H1 (cell line): ENCODE results near the gene LPP. TPM values are rescaled to one million over a fixed set of nuclear protein-coding genes. Genes with fewer than 3 reads are reported as not detected.

Experiments
- CTCF ChIA-PET: fragments of 300-600 bp; sonication (Branson Sonifier 250); formaldehyde crosslinking; loops from one replicate; lab custom pipeline; 2021; ENCODE audit not compliant: partially characterized antibody; lab: Charles Lee
- POLR2A ChIA-PET: fragments of 300-600 bp; sonication (Branson Sonifier 250); formaldehyde crosslinking; loops from one replicate; lab custom pipeline; 2021; ENCODE audit warnings: inconsistent platforms; ENCODE audit not compliant: partially characterized antibody; lab: Charles Lee
- DNase-seq, 2 experiments: peaks; one replicate each; pipeline versions ENCODE4 v3.0.0 to v3.0.0-alpha.2; 2010 to 2022; ENCODE audit warnings: low spot score in 2 of 2, low read depth in 1 of 2, mixed read lengths in 1 of 2
- FAIRE-seq: peaks from 2 replicates; lab custom pipeline; 2011; peaks lifted over from hg19 to GRCh38; lab: Jason Lieb, UNC
- H2AFZ ChIP-seq: 2 replicates; pipeline ENCODE4 v1.8.1; 2012; ENCODE audit warnings: low read length, inconsistent platforms
- H2AK5ac ChIP-seq: 2 replicates; pipeline ENCODE4 v1.6.1; 2013; ENCODE audit warnings: low read depth, low read length
- H2BK120ac ChIP-seq: replicated peaks from 2 replicates; pipeline ENCODE3; 2013; ENCODE audit warnings: low read depth, low read length, inconsistent platforms
- H2BK12ac ChIP-seq: 2 replicates; pipeline ENCODE4 v1.6.1; 2013; ENCODE audit warnings: low read depth, low read length
- H2BK15ac ChIP-seq: 2 replicates; pipeline ENCODE4 v1.6.1; 2013; ENCODE audit warnings: low read length
- H2BK20ac ChIP-seq: 2 replicates; pipeline ENCODE4 v1.6.1; 2013; ENCODE audit warnings: low read length
- H2BK5ac ChIP-seq: 2 replicates; pipeline ENCODE4 v1.6.1; 2013; ENCODE audit warnings: low read depth, low read length
- H3K14ac ChIP-seq: 2 replicates; pipeline ENCODE4 v1.6.1; 2013; ENCODE audit warnings: inconsistent platforms; ENCODE audit not compliant: insufficient read length
- H3K18ac ChIP-seq: 2 replicates; pipeline ENCODE4 v1.6.1; 2013; ENCODE audit warnings: low read length; ENCODE audit errors: extremely low read depth
- H3K23ac ChIP-seq: 2 replicates; pipeline ENCODE4 v1.6.1; 2013; ENCODE audit warnings: inconsistent platforms; ENCODE audit not compliant: insufficient read length
- H3K23me2 ChIP-seq: 2 replicates; pipeline ENCODE4 v1.6.1; 2013; ENCODE audit warnings: low read depth, low read length
- H3K27ac ChIP-seq: 2 replicates; pipeline ENCODE4 v1.6.1; 2011; ENCODE audit warnings: low read depth, low read length, inconsistent platforms
- H3K27me3 ChIP-seq, 4 experiments: replicated peaks in 1 of 4; 1 replicate in 1 of 4; 2 replicates in 3 of 4; pipeline versions ENCODE4 v1.6.1 to v1.8.1; 2011 to 2013; ENCODE audit warnings: low read length in 3 of 4, mild to moderate bottlenecking in 3 of 4, inconsistent platforms in 2 of 4, mixed read lengths in 2 of 4, moderate library complexity in 1 of 4; ENCODE audit not compliant: control insufficient read depth in 3 of 4, insufficient read depth in 3 of 4; ENCODE audit errors: extremely low read depth in 1 of 4
- H3K36me3 ChIP-seq, 4 experiments: 2 replicates each; pipeline versions ENCODE4 v1.6.1 to v1.8.1; 2011 to 2013; ENCODE audit warnings: mild to moderate bottlenecking in 4 of 4, low read length in 3 of 4, moderate library complexity in 2 of 4, control low read depth in 1 of 4, inconsistent platforms in 1 of 4; ENCODE audit not compliant: insufficient read depth in 4 of 4, control insufficient read depth in 2 of 4
- H3K4ac ChIP-seq: replicated peaks from 2 replicates; pipeline ENCODE3; 2013; ENCODE audit warnings: low read length, low read depth, mixed read lengths, inconsistent platforms; ENCODE audit not compliant: insufficient read length
- H3K4me1 ChIP-seq, 4 experiments: replicated peaks in 1 of 4; 1 replicate in 1 of 4; 2 replicates in 3 of 4; pipeline versions ENCODE4 v1.6.1 to v1.8.1; 2011 to 2013; ENCODE audit warnings: low read length in 3 of 4, inconsistent platforms in 2 of 4, mixed read lengths in 1 of 4; ENCODE audit not compliant: insufficient read depth in 4 of 4, control insufficient read depth in 3 of 4
- H3K4me2 ChIP-seq, 2 experiments: 2 replicates each; pipeline versions ENCODE4 v1.6.1 to v1.8.1; 2011 to 2013; ENCODE audit warnings: low read depth in 2 of 2, low read length in 2 of 2, control low read depth in 1 of 2, inconsistent platforms in 1 of 2, mild to moderate bottlenecking in 1 of 2; ENCODE audit not compliant: insufficient read depth in 1 of 2
- H3K4me3 ChIP-seq, 4 experiments: fragments of 200-600, 300-600 bp in 1 of 4; sonication (generic), shearing (Covaris generic), sonication (Bioruptor Twin) in 1 of 4; 2 replicates each; pipeline versions ENCODE4 v1.5.1 to v1.8.1; 2011 to 2016; ENCODE audit warnings: low read length in 4 of 4, low read depth in 3 of 4, control low read depth in 2 of 4, inconsistent platforms in 2 of 4, mild to moderate bottlenecking in 2 of 4, mixed read lengths in 1 of 4, moderate library complexity in 1 of 4; ENCODE audit not compliant: insufficient read depth in 2 of 4; ENCODE audit errors: extremely low read depth in 1 of 4
- H3K56ac ChIP-seq: replicated peaks from 2 replicates; pipeline ENCODE3; 2013; ENCODE audit warnings: low read depth, mild to moderate bottlenecking, mixed read lengths, low read length, inconsistent platforms; ENCODE audit not compliant: insufficient read length
- H3K79me1 ChIP-seq: 2 replicates; pipeline ENCODE4 v1.6.1; 2013; ENCODE audit warnings: low read depth, low read length, control low read depth
- H3K79me2 ChIP-seq, 2 experiments: 2 replicates each; pipeline versions ENCODE4 v1.6.1 to v1.8.1; 2012 to 2013; ENCODE audit warnings: low read length in 2 of 2, mild to moderate bottlenecking in 2 of 2, inconsistent platforms in 1 of 2; ENCODE audit not compliant: insufficient read depth in 2 of 2, control insufficient read depth in 1 of 2
- H3K9ac ChIP-seq, 4 experiments: replicated peaks in 1 of 4; 1 replicate in 1 of 4; 2 replicates in 3 of 4; pipeline versions ENCODE4 v1.6.1 to v1.8.1; 2011 to 2013; ENCODE audit warnings: low read depth in 3 of 4, low read length in 3 of 4, control low read depth in 2 of 4, mild to moderate bottlenecking in 2 of 4, moderate library complexity in 2 of 4, inconsistent platforms in 1 of 4; ENCODE audit errors: extremely low read depth in 1 of 4
- H3K9me3 ChIP-seq, 2 experiments: 2 replicates each; pipeline versions ENCODE4 v1.6.1 to v1.8.1; 2012 to 2013; ENCODE audit warnings: mild to moderate bottlenecking in 2 of 2, moderate library complexity in 2 of 2, control low read depth in 1 of 2, inconsistent platforms in 1 of 2, low read depth in 1 of 2, low read length in 1 of 2, mixed read lengths in 1 of 2; ENCODE audit not compliant: insufficient read depth in 2 of 2
- H4K20me1 ChIP-seq, 2 experiments: replicated peaks in 1 of 2; 2 replicates each; pipeline versions ENCODE3 to v1.8.1; 2011 to 2013; ENCODE audit warnings: inconsistent platforms in 2 of 2, low read length in 2 of 2, mild to moderate bottlenecking in 1 of 2; ENCODE audit not compliant: insufficient read depth in 2 of 2, control insufficient read depth in 1 of 2
- H4K5ac ChIP-seq: 2 replicates; pipeline ENCODE4 v1.6.1; 2013; ENCODE audit warnings: low read length, low read depth, mixed read lengths, inconsistent platforms; ENCODE audit not compliant: insufficient read length
- H4K8ac ChIP-seq: 2 replicates; pipeline ENCODE4 v1.8.0; 2013; ENCODE audit warnings: mild to moderate bottlenecking, moderate library complexity, low read length, inconsistent platforms; ENCODE audit not compliant: insufficient read depth; ENCODE audit errors: extremely low read depth
- H4K91ac ChIP-seq: replicated peaks from 2 replicates; pipeline ENCODE3; 2013; ENCODE audit warnings: low read length, mixed read lengths, inconsistent platforms; ENCODE audit not compliant: insufficient read length
- EZH2 ChIP-seq: fragments of 200-600 bp; sonication (generic); IDR thresholded peaks from 2 replicates; pipeline ENCODE4 v1.7.1; 2012; ENCODE audit warnings: low read depth, mild to moderate bottlenecking, moderate library complexity, low read length, inconsistent platforms; ENCODE audit not compliant: severe bottlenecking
- GTF2F1 ChIP-seq: IDR thresholded peaks from 2 replicates; pipeline ENCODE4 v1.6.1; 2012; ENCODE audit warnings: low read depth, low read length, improper control_type of control experiment, borderline replicate concordance
- JUN ChIP-seq: IDR thresholded peaks from 2 replicates; pipeline ENCODE4 v1.6.1; 2011; ENCODE audit warnings: low read depth, mild to moderate bottlenecking, improper control_type of control experiment, low read length
- JUND ChIP-seq: IDR thresholded peaks from 2 replicates; pipeline ENCODE4 v1.6.1; 2011; ENCODE audit warnings: mild to moderate bottlenecking, improper control_type of control experiment, low read length
- KDM4A ChIP-seq: IDR thresholded peaks from one replicate; pipeline ENCODE4 v1.7.1; 2012; ENCODE audit warnings: low read depth, mild to moderate bottlenecking, moderate library complexity, low read length, inconsistent platforms; ENCODE audit not compliant: severe bottlenecking
- KDM5A ChIP-seq: fragments of 200-600 bp; IDR thresholded peaks from 2 replicates; pipeline ENCODE4 v1.7.1; 2012; ENCODE audit warnings: mild to moderate bottlenecking, low read length, inconsistent platforms, mixed read lengths
- RBBP5 ChIP-seq: IDR thresholded peaks from 2 replicates; pipeline ENCODE4 v1.7.1; 2012; ENCODE audit warnings: low read depth, mild to moderate bottlenecking, inconsistent platforms, low read length, moderate library complexity, borderline replicate concordance
- RXRA ChIP-seq: IDR thresholded peaks from 2 replicates; pipeline ENCODE4 v1.6.1; 2011; ENCODE audit warnings: low read depth, mild to moderate bottlenecking, low read length, moderate library complexity; ENCODE audit not compliant: insufficient read depth
- SP4 ChIP-seq: IDR thresholded peaks from 2 replicates; pipeline ENCODE4 v1.6.1; 2012; ENCODE audit warnings: low read length, inconsistent platforms
- TAF7 ChIP-seq: optimal IDR thresholded peaks from 2 replicates; pipeline ENCODE3; 2011; ENCODE audit warnings: low read depth, mild to moderate bottlenecking, inconsistent platforms, low read length, moderate library complexity, borderline replicate concordance
- WGBS, 2 experiments: shearing (Covaris generic) in 1 of 2; methylation state at CpG; one replicate each; pipeline versions ENCODE4 v1.1.6 to v1.1.7; 2013 to 2015; ENCODE audit warnings: low lambda C conversion rate in 2 of 2, mixed read lengths in 2 of 2, inconsistent platforms in 1 of 2, low coverage in 1 of 2, missing lambda C conversion rate in 1 of 2; ENCODE audit not compliant: insufficient replicate concordance in 2 of 2, insufficient coverage in 1 of 2, insufficient read length in 1 of 2; ENCODE audit errors: extremely low coverage in 1 of 2, missing lambda C conversion rate in 1 of 2; 5-methylcytosine and 5-hydroxymethylcytosine counted together
- polyA plus RNA-seq, 7 experiments: library from polyadenylated mRNA; depleted of rRNA in 3 of 7; stranded (reverse) in 5 of 7; unstranded in 2 of 7; fragments of >200 nt in 5 of 7; fragments of 200-250 nt in 2 of 7; gene quantifications; 1 replicate in 5 of 7; 2 replicates in 1 of 7; 4 replicates in 1 of 7; pipeline versions ENCODE4 v1.2.1 to v1.2.3, GENCODE V29; 2011 to 2013; ENCODE audit warnings: missing spikeins in 2 of 7, mixed read lengths in 2 of 7
- total RNA-seq: library from RNA; stranded (reverse); fragmentation: NEBNext Ultra II Directional; extraction: Animal tissue kit (Norgen Biotek cat#: 25700); gene quantifications from 2 replicates; pipeline ENCODE4 v1.2.1, GENCODE V29; 2021
- TF ChIP-seq, protein P1 (sequence below), 3 experiments: IDR thresholded peaks; 1 replicate in 2 of 3; 2 replicates in 1 of 3; pipeline versions ENCODE4 v1.5.1 to v1.6.1; 2011; ENCODE audit warnings: low read length in 3 of 3, mild to moderate bottlenecking in 3 of 3, inconsistent platforms in 2 of 3, low read depth in 1 of 3, moderate library complexity in 1 of 3; ENCODE audit not compliant: insufficient read depth in 1 of 3; ENCODE audit errors: control extremely low read depth in 1 of 3
- TF ChIP-seq, protein P2 (sequence below): IDR thresholded peaks from 2 replicates; pipeline ENCODE4 v1.6.1; 2012; ENCODE audit warnings: inconsistent platforms

The LPP gene
- total and polyA plus RNA-seq, 2 of the 8 experiments (the other 6 are each of a cell fraction or from before 2014, with no cell fraction given), result 10.0 to 53.3 TPM

DNA sequence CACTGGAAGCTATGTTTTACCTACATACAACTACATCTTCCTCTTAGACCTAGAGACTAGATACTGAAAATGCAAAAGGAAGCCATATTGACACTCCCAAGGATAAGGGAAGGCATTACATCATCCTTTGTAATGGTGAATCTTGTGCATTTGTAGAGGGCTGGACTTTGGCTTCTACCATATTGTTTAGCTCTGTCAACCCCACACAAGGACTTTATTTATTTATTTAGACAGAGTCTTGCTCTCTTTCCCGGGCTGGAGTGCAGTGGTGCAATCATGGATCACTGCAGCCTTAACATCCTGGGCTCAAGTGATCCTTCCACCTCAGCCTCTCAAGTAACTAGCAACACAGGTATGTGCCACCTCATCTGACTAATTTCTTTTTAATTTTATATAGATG, 686.3 kb downstream of the LPP start:
- Histone ChIP-seq H2AFZ (no peak overlapping the region), H3K14ac (no peak overlapping the region), H3K36me3 (no peaks in the 10 kb centered on the region), H2BK20ac (no peak overlapping the region), H3K4ac (no peak overlapping the region), H3K27ac (no peak overlapping the region), H2BK12ac (no peak overlapping the region), H3K23ac (no peak overlapping the region), H2BK5ac (no peak overlapping the region), H4K20me1 (no peaks in the 10 kb centered on the region), H3K18ac (no peak overlapping the region), H3K4me3 (no peak overlapping the region), H3K4me1 (no peaks in the 10 kb centered on the region), H3K79me2 (no peaks in the 10 kb centered on the region), H3K27me3 (no peaks in the 10 kb centered on the region), H4K5ac (no peak overlapping the region), H2BK120ac (no peak overlapping the region), H3K79me1 (no peaks in the 10 kb centered on the region), H3K9ac (no peak overlapping the region), H4K91ac (no peak overlapping the region), H3K4me2 (no peak overlapping the region), H2BK15ac (no peak overlapping the region), H2AK5ac (no peak overlapping the region), H3K56ac (no peak overlapping the region), H4K8ac (no peak overlapping the region)
- no peak for FAIRE-seq
- ChIA-PET CTCF (interaction anchor here (2.0 to 6.8 kb wide), 2 partner anchors 9 to 115 kb away, joined by 5 to 60 read pairs; no protein-coding TSS in a partner anchor), POLR2A (no interaction called here)
- 100% methylated on average over 1 of the region's 1 CpG; no CpG with 5 or more reads in 1 of the 2 experiments for WGBS, 2 experiments
- TF ChIP-seq RBBP5 (no peak), RXRA (no peak), SP4 (no peak), JUN (no peak), EZH2 (no peak), TAF7 (no peak), KDM4A (no peak), GTF2F1 (no peak), KDM5A (no peak), JUND (no peak)
- TF ChIP-seq, protein P1, sequence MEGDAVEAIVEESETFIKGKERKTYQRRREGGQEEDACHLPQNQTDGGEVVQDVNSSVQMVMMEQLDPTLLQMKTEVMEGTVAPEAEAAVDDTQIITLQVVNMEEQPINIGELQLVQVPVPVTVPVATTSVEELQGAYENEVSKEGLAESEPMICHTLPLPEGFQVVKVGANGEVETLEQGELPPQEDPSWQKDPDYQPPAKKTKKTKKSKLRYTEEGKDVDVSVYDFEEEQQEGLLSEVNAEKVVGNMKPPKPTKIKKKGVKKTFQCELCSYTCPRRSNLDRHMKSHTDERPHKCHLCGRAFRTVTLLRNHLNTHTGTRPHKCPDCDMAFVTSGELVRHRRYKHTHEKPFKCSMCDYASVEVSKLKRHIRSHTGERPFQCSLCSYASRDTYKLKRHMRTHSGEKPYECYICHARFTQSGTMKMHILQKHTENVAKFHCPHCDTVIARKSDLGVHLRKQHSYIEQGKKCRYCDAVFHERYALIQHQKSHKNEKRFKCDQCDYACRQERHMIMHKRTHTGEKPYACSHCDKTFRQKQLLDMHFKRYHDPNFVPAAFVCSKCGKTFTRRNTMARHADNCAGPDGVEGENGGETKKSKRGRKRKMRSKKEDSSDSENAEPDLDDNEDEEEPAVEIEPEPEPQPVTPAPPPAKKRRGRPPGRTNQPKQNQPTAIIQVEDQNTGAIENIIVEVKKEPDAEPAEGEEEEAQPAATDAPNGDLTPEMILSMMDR (IDR thresholded peaks at IDR 0.05; ENCODE audit: control extremely low read depth in 1 of 3, insufficient read depth in 1 of 3, low read depth in 1 of 3, low read length in 3 of 3), result no peak
- TF ChIP-seq, protein P2, sequence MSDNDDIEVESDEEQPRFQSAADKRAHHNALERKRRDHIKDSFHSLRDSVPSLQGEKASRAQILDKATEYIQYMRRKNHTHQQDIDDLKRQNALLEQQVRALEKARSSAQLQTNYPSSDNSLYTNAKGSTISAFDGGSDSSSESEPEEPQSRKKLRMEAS, result no peak
- TF ChIP-seq, all 59 proteins: peak for 0
- Histone ChIP-seq H3K9me3 (no peaks in the 10 kb centered on the region), H3K23me2 (no peaks in the 10 kb centered on the region)
- no peak for DNase-seq
